GM23248 (cell line): ENCODE data around the gene KDM1B. TPM values are rescaled to one million over a fixed set of nuclear protein-coding genes. Genes with fewer than 3 reads are reported as not detected.

Experiments used
- DNase-seq: peaks from one replicate; pipeline ENCODE4 v3.0.0-alpha.2; 2015
- H2AFZ ChIP-seq: fragments of 200-600 bp; sonication (generic); 2 replicates; pipeline ENCODE4 v1.6.1; 2016; ENCODE audit warnings: antibody characterized with exemption
- H3F3A ChIP-seq: fragments of 200-600 bp; sonication (generic); 2 replicates; pipeline ENCODE4 v1.6.1; 2016; ENCODE audit warnings: mild to moderate bottlenecking, antibody characterized with exemption, mixed run types; ENCODE audit not compliant: insufficient read depth
- H3K27ac ChIP-seq: fragments of 200-600 bp; sonication (generic); 2 replicates; pipeline ENCODE4 v1.5.1; 2016; ENCODE audit warnings: mild to moderate bottlenecking
- H3K27me3 ChIP-seq: fragments of 200-600 bp; sonication (generic); replicated peaks from 2 replicates; pipeline ENCODE4 v1.6.1; 2016; ENCODE audit warnings: mild to moderate bottlenecking; ENCODE audit not compliant: insufficient read depth
- H3K36me3 ChIP-seq: fragments of 200-600 bp; sonication (generic); 2 replicates; pipeline ENCODE4 v1.6.1; 2016; ENCODE audit warnings: low read depth, mild to moderate bottlenecking
- H3K4me1 ChIP-seq: fragments of 200-600 bp; sonication (generic); 2 replicates; pipeline ENCODE4 v1.6.1; 2016; ENCODE audit warnings: mild to moderate bottlenecking; ENCODE audit not compliant: insufficient read depth
- H3K4me2 ChIP-seq: fragments of 200-600 bp; sonication (generic); one replicate; pipeline ENCODE4 v1.6.1; 2016; ENCODE audit warnings: mild to moderate bottlenecking; ENCODE audit not compliant: unreplicated experiment
- H3K4me3 ChIP-seq: fragments of 200-600 bp; sonication (generic); 2 replicates; pipeline ENCODE4 v1.5.1; 2016; ENCODE audit warnings: mild to moderate bottlenecking
- H3K79me2 ChIP-seq: fragments of 200-600 bp; sonication (generic); 2 replicates; pipeline ENCODE4 v1.6.1; 2016; ENCODE audit warnings: mild to moderate bottlenecking; ENCODE audit not compliant: insufficient read depth
- H3K9ac ChIP-seq: fragments of 200-600 bp; sonication (generic); 2 replicates; pipeline ENCODE4 v1.6.1; 2016; ENCODE audit warnings: mild to moderate bottlenecking
- H3K9me2 ChIP-seq: fragments of 200-600 bp; sonication (generic); 2 replicates; pipeline ENCODE4 v1.6.1; 2016; ENCODE audit warnings: mixed run types, mild to moderate bottlenecking, moderate library complexity; ENCODE audit not compliant: insufficient read depth
- H3K9me3 ChIP-seq: fragments of 200-600 bp; sonication (generic); one replicate; pipeline ENCODE4 v1.6.1; 2017; ENCODE audit warnings: low read depth
- H4K20me1 ChIP-seq: fragments of 200-600 bp; sonication (generic); 2 replicates; pipeline ENCODE4 v1.6.0; 2016; ENCODE audit not compliant: insufficient read depth
- EZH2 ChIP-seq: fragments of 200-600 bp; sonication (generic); IDR thresholded peaks from 2 replicates; pipeline ENCODE4 v1.6.1; 2018; ENCODE audit warnings: antibody characterized with exemption, mild to moderate bottlenecking; ENCODE audit not compliant: insufficient read depth, poor library complexity, severe bottlenecking
- EZH2phosphoT487 ChIP-seq: fragments of 200-600 bp; sonication (generic); IDR thresholded peaks from 2 replicates; pipeline ENCODE4 v1.6.1; 2018; ENCODE audit warnings: antibody characterized with exemption, moderate library complexity, mild to moderate bottlenecking, low read depth; ENCODE audit not compliant: insufficient read depth
- WGBS, 2 experiments: methylation state at CpG; one replicate each; pipeline ENCODE4 v1.1.6; 2015 to 2017; ENCODE audit warnings: low lambda C conversion rate in 2 of 2, low coverage in 1 of 2; ENCODE audit errors: missing lambda C conversion rate in 2 of 2; 5-methylcytosine and 5-hydroxymethylcytosine counted together
- in situ Hi-C: fragments of 300-500 bp; cut with MboI; formaldehyde crosslinking; loops from 2 replicates; pipeline ENCODE4 v1.15.0; 2020
- polyA plus RNA-seq: library from polyadenylated mRNA; unstranded; fragments of >200 nt; fragmentation: Nextera tagmentation; extraction: Ambion mirVana; gene quantifications from 2 replicates; pipeline ENCODE4 v1.2.1, GENCODE V29; 2016
- small RNA-seq: library from RNA; depleted of rRNA; stranded (forward); fragments of <200 nt; gene quantifications from one replicate; pipeline ENCODE3, GENCODE V24; 2014; ENCODE audit warnings: low read depth, low replicate concordance
- total RNA-seq: library from RNA; depleted of rRNA; stranded (reverse); fragments of >200 nt; shearing (Covaris generic); gene quantifications from 2 replicates; pipeline ENCODE4 v1.2.3, GENCODE V29; 2014; rRNA removed

Gene KDM1B
- total and polyA plus RNA-seq, 2 experiments from 2014 or later = 10.2 to 16.0 TPM

DNA sequence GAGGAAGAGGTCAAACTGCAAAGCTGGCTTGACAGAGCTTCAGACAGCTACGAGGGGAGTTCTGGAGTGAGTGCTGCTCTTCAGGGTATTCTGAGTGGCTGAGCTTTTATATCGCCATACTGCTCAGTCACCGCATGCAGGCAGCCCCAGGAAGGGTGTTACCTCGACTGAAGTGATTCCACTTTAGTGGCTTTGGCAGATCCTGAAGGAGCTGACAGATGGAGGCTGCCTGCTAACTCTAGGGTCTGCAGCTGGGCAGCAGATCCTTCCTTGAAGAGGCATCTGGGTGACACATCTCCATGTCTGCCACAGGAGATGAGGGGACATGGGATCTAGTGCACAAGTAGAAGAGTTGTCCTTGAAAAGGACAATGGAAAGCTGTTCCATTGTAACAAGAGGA lies 112.8 kb downstream of the KDM1B start:
- Histone ChIP-seq H3K9me3 (no peaks in the 10 kb centered on the region), H2AFZ (no peak overlapping the region), H3F3A (no peaks in the 10 kb centered on the region), H3K4me3 (no peak overlapping the region), H3K36me3 (no peaks in the 10 kb centered on the region), H3K9ac (no peak overlapping the region), H3K27ac (no peak overlapping the region), H3K4me2 (no peak overlapping the region), H3K27me3 (no peaks in the 10 kb centered on the region), H4K20me1 (no peaks in the 10 kb centered on the region), H3K79me2 (peaks cover 9% of the 10 kb centered on the region), H3K4me1 (peaks cover 10% of the 10 kb centered on the region), H3K9me2 (no peaks in the 10 kb centered on the region)
- WGBS, 2 experiments = 38 to 46% methylated on average over 4 of the region's 4 CpGs
- TF ChIP-seq EZH2phosphoT487 (no peak), EZH2 (no peak)
- DNase-seq = no peak
- in situ Hi-C loops = no loop called here

GRCh38 chr6:18269253-18269652 lies 114.0 kb downstream of the KDM1B start:
- in situ Hi-C loops = no loop called here
- Histone ChIP-seq H3K9ac (no peak overlapping the region), H3K27ac (no peak overlapping the region), H3K9me2 (no peaks in the 10 kb centered on the region), H3K4me1 (peaks cover 10% of the 10 kb centered on the region), H3K4me3 (no peak overlapping the region), H3K36me3 (no peaks in the 10 kb centered on the region), H4K20me1 (no peaks in the 10 kb centered on the region), H3K4me2 (no peak overlapping the region), H3K79me2 (no peaks in the 10 kb centered on the region), H3K9me3 (no peaks in the 10 kb centered on the region), H3K27me3 (no peaks in the 10 kb centered on the region), H3F3A (no peaks in the 10 kb centered on the region), H2AFZ (no peak overlapping the region)
- TF ChIP-seq EZH2phosphoT487 (no peak), EZH2 (no peak)
- WGBS, 2 experiments = 8 to 16% methylated on average over 3 of the region's 3 CpGs
- DNase-seq = peak; percentile 59

DNA sequence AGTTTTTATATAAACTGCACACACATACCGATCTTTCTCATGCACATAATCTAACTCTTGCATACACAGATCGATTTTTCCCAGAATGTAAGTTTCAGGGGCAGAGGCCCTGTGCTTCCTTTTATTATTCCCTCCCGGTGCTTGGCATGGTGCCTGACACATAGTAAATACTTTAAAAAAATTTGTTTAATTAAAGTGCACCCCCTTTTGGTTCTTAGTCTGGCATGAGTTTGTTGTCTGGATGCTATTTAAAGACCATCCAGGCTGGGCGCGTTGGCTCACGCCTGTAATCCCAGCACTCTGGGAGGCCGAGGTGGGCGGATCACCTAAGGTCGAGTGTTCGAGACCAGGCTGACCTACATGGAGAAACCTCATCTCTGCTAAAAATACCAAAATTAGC lies 114.5 kb downstream of the KDM1B start:
- Histone ChIP-seq H3K27me3 (no peaks in the 10 kb centered on the region), H3K9me2 (no peaks in the 10 kb centered on the region), H2AFZ (no peak overlapping the region), H3K4me1 (peaks cover 10% of the 10 kb centered on the region), H3K36me3 (no peaks in the 10 kb centered on the region), H3K4me3 (no peak overlapping the region), H3F3A (no peaks in the 10 kb centered on the region), H3K9ac (no peak overlapping the region), H3K9me3 (no peaks in the 10 kb centered on the region), H3K79me2 (no peaks in the 10 kb centered on the region), H4K20me1 (no peaks in the 10 kb centered on the region), H3K27ac (no peak overlapping the region), H3K4me2 (no peak overlapping the region)
- TF ChIP-seq EZH2 = no peak
- no peak for TF ChIP-seq EZH2phosphoT487
- in situ Hi-C loops = no loop called here
- no peak for DNase-seq
- 61 to 62% methylated on average over 10 of the region's 10 CpGs for WGBS, 2 experiments

DNA sequence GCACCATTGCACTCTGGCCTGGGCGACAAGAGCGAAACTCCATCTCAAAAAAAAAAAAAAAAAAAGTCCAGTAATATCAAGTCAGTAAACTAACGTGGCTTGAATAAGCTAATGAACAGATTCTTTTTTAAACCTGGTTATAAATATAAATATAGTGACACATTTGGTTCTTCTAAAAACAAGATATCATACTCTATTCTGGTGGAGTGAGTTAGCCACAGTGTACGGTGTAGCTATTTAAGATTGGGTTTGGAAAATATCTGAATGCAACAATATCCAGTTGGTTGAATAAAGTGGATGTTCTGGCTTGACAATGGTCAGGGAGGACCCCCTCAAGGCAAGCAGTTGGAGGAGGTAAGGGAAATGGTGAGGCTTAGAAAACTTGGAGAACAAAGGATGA lies 115.0 kb downstream of the KDM1B start:
- H2AFZ ChIP-seq = no peak overlapping the region
- H3K4me3 ChIP-seq = no peak overlapping the region
- no peak overlapping the region for H3K4me2 ChIP-seq
- H3K9me2 ChIP-seq = no peaks in the 10 kb centered on the region
- H3K27ac ChIP-seq = no peak overlapping the region
- 93% methylated on average over 4 of the region's 4 CpGs for WGBS, 2 experiments
- no peak for DNase-seq
- no peaks in the 10 kb centered on the region for H3K9me3 ChIP-seq
- no peaks in the 10 kb centered on the region for H3K79me2 ChIP-seq
- H3K9ac ChIP-seq = no peak overlapping the region
- no peak for TF ChIP-seq EZH2phosphoT487
- no peak for TF ChIP-seq EZH2
- H3K27me3 ChIP-seq = no peaks in the 10 kb centered on the region
- H3F3A ChIP-seq = no peaks in the 10 kb centered on the region
- in situ Hi-C loops = no loop called here
- no peaks in the 10 kb centered on the region for H3K36me3 ChIP-seq
- H4K20me1 ChIP-seq = no peaks in the 10 kb centered on the region
- peaks cover 10% of the 10 kb centered on the region for H3K4me1 ChIP-seq

Small RNAs within 50 kb of the gene (small RNA-seq; reads per million reads assigned to genes)
- gene RF00019 = not detected

Other genes with a start within 250 kb of the KDM1B start
- gene KIF13A, start 167.8 kb upstream of the KDM1B start, total RNA-seq = 46.0 and 47.3 TPM in 2 replicates
- gene KIF13A, start 167.8 kb upstream of the KDM1B start, polyA plus RNA-seq = 5.0 and 7.4 TPM in 2 replicates
- 2.5 and 3.2 TPM in 2 replicates for gene NHLRC1, start 32.7 kb upstream of the KDM1B start, total RNA-seq
- gene NHLRC1, start 32.7 kb upstream of the KDM1B start, polyA plus RNA-seq = 3.1 and 3.7 TPM in 2 replicates
- gene TPMT, start 345 bp upstream of the KDM1B start, total RNA-seq = 14.8 and 22.6 TPM in 2 replicates
- 22.6 and 23.5 TPM in 2 replicates for gene TPMT, start 345 bp upstream of the KDM1B start, polyA plus RNA-seq
- gene DEK, start 109.1 kb downstream of the KDM1B start, total RNA-seq = 90.3 and 101 TPM in 2 replicates
- gene DEK, start 109.1 kb downstream of the KDM1B start, polyA plus RNA-seq = 108 and 116 TPM in 2 replicates
- gene RNF144B, start 231.9 kb downstream of the KDM1B start, total RNA-seq = 3.5 and 3.7 TPM in 2 replicates
- 2.6 and 2.7 TPM in 2 replicates for gene RNF144B, start 231.9 kb downstream of the KDM1B start, polyA plus RNA-seq